ENCODE data around the gene VSTM2B.

The VSTM2B gene

DNA sequence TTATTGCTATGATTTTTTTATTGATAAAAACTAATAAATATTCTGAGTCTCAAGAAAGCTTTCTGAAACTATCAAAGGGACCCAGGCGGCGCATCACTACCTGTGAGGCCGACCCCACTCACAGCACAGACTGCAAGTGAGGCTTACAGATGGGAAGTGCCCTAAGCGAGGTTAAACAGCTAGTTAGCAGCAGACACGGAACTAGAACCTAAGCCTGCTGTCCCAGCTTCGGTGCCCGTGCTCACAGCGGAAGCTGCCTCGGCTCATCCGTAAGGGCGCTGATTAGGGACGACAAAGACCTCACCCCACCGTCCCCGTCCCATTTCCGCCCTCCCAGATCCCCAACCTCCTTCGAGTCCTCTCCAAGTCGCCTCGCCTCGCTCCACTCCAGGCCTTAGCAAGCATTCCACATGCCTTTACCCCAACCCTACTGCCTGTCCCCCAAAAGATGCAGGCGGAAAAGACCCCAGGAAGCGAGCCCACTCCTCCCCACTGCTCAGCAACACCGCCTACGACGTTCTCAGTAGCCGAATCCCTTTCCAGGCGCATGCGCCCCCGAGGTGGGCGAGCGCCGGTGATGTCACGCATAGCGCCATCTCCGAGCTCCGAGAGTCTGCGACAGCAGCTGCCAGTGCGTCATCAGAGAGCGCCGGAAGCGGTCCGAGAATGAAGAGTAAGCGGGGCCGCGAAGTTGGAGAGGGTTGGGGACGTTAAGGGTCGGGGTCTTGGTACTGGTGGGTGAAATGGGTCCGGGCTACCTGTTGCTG is 80.0 kb downstream of the VSTM2B start, which contains the start of gene POP4:
POP4 (plus strand) TSS at position 631 of the 767 bp plus-strand sequence; CDS start at position 667, 36 bp downstream.
- DNase-seq: peak; percentile 96

DNA sequence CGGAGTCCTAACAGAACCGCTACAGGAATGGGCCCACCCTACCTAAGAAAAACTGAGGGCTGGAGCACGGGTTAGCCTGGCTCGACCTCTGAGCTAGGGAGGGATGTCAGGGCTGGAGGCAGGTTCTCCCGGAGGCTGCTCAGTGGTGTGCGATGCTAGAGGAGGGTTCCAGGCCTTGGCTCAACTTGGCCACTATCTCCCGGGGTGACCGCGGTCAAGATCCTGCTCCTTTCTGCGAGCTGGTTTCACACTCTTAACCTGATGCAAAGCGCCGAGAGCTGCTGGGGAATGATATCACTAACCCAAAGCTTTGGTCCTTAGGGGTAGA is 80.6 kb downstream of the VSTM2B start:
- no peak for DNase-seq

- no peak for DNase-seq
Measured at GRCh38 chr19:29609636-29610035, 83.8 kb downstream of the VSTM2B start.

- DNase-seq: no peak
Measured at GRCh38 chr19:29610213-29610573, 84.4 kb downstream of the VSTM2B start.

- peak; percentile 89 for DNase-seq
Measured at GRCh38 chr19:29610574-29611271, 84.9 kb downstream of the VSTM2B start.

GRCh38 chr19:29612121-29612520 is 86.3 kb downstream of the VSTM2B start:
- DNase-seq: no peak

GRCh38 chr19:29612801-29613595 is 87.2 kb downstream of the VSTM2B start:
- no peak for DNase-seq

DNA sequence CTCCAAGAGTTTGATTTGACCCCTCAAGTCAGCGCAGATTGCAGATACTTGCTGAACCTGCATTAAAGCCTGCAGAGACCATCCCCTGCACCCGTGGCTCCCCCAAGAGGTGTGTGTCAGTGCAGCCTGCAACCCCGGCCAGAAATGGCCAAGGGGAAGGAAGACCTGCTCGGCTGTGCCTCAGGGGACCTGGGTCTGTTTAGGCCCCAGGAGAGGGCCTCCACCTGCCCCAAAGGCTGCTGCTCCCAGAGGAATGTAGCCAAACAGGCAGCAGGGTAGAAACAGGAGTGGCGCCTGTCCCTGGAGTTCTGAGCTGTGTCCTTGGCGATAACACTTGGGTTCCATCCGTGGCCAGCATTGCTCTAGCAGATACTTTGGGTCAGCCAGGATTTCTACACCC is 88.3 kb downstream of the VSTM2B start:
- DNase-seq: no peak

Measured in CD4-positive, alpha-beta T cell treated with Interleukin-17A for 1 hour (primary cell).